Measurements from ENCODE around the gene MAPK8. TPM values are rescaled to one million over a fixed set of nuclear protein-coding genes. Genes with fewer than 3 reads are reported as not detected.
"Not testable (repeated sequence)": the region's sequence is repeated elsewhere in the genome, so short reads cannot be mapped to it uniquely, and the experiment has no call there.

Gene MAPK8
- total RNA-seq, 1 donor from 2014 or later, result 54.3 TPM

DNA sequence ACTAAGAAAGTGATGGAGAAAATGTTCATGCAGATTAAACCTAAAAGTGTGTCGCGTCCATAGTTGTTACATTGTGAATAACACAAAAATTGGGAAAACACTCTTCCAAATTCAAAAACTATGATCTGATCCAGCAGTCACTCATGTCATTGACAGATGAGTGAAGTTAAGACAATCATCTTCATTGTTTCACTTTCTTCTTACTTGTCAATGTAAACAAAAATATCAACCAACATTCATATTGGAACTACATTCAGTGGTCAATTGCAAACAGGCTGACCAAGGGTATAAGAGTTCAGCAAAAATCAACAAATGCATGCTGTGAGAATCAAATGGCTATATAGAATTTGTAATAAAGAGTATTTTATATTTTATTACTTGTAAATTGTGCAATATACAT is 33.8 kb upstream of the MAPK8 start:
- Histone ChIP-seq H3K9me3 (no peaks in the 10 kb centered on the region), H3K27me3 (no peaks in the 10 kb centered on the region), H3K4me3 (no peak overlapping the region), H3K27ac (no peak overlapping the region), H3K36me3 (no peaks in the 10 kb centered on the region), H3K4me1 (no peaks in the 10 kb centered on the region)
- DNase-seq (ENCODE audit: extremely low spot score in 2 of 2), result no peak
- intact Hi-C loops (cut with DNase I), result no loop called here
- TF ChIP-seq, protein P1, sequence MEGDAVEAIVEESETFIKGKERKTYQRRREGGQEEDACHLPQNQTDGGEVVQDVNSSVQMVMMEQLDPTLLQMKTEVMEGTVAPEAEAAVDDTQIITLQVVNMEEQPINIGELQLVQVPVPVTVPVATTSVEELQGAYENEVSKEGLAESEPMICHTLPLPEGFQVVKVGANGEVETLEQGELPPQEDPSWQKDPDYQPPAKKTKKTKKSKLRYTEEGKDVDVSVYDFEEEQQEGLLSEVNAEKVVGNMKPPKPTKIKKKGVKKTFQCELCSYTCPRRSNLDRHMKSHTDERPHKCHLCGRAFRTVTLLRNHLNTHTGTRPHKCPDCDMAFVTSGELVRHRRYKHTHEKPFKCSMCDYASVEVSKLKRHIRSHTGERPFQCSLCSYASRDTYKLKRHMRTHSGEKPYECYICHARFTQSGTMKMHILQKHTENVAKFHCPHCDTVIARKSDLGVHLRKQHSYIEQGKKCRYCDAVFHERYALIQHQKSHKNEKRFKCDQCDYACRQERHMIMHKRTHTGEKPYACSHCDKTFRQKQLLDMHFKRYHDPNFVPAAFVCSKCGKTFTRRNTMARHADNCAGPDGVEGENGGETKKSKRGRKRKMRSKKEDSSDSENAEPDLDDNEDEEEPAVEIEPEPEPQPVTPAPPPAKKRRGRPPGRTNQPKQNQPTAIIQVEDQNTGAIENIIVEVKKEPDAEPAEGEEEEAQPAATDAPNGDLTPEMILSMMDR (IDR thresholded peaks at IDR 0.05), result no peak
- no peak for TF ChIP-seq POLR2A (IDR thresholded peaks at IDR 0.05)
- no peak for TF ChIP-seq POLR2AphosphoS5 (IDR thresholded peaks at IDR 0.05; ENCODE audit: insufficient read depth in 1 of 2, low read depth in 1 of 2)

DNA sequence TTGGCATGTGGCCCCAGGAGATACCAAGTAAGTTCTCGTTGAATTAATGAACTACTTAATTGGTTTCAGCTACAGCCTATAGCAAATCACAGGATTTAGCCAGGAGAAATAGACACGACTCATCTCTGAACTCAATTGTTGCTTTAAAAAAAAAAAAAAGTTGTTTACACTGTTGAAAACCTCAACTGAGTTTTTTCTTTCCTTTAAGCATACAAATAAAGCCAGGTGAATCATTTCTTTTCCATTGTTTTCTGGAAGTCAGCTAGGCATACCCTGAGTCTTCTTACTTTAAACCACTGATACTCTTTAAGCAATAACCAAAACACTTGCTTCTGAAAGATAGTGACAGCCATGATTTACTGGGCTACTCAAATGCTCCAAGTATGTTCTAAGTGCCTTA is 32.7 kb upstream of the MAPK8 start:
- TF ChIP-seq POLR2AphosphoS5 (IDR thresholded peaks at IDR 0.05; ENCODE audit: insufficient read depth in 1 of 2, low read depth in 1 of 2) (no peak), POLR2A (IDR thresholded peaks at IDR 0.05) (no peak)
- TF ChIP-seq, protein P1 (IDR thresholded peaks at IDR 0.05), result no peak
- H3K27ac ChIP-seq, result no peak overlapping the region
- no peak for DNase-seq (ENCODE audit: extremely low spot score in 2 of 2)
- H3K4me3 ChIP-seq, result no peak overlapping the region
- H3K4me1 ChIP-seq, result no peaks in the 10 kb centered on the region
- H3K36me3 ChIP-seq, result no peaks in the 10 kb centered on the region
- intact Hi-C loops (cut with DNase I), result no loop called here
- H3K9me3 ChIP-seq, result no peaks in the 10 kb centered on the region
- no peaks in the 10 kb centered on the region for H3K27me3 ChIP-seq

- DNase-seq (ENCODE audit: extremely low spot score in 2 of 2), result no peak
- no peaks in the 10 kb centered on the region for H3K27me3 ChIP-seq
- TF ChIP-seq POLR2AphosphoS5 (IDR thresholded peaks at IDR 0.05; ENCODE audit: insufficient read depth in 1 of 2, low read depth in 1 of 2) (no peak), POLR2A (IDR thresholded peaks at IDR 0.05) (no peak)
- TF ChIP-seq, protein P1 (IDR thresholded peaks at IDR 0.05), result no peak
- no peaks in the 10 kb centered on the region for H3K36me3 ChIP-seq
- H3K4me3 ChIP-seq, result no peak within 1 kb of the TSS
- no peaks in the 10 kb centered on the region for H3K9me3 ChIP-seq
- intact Hi-C loops (cut with DNase I), result no loop called here
- no peak within 1 kb of the TSS for H3K27ac ChIP-seq
- no peaks in the 10 kb centered on the region for H3K4me1 ChIP-seq
Measured at GRCh38 chr10:48274636-48275035, 31.8 kb upstream of the MAPK8 start, which contains the start of gene FRMPD2. TSS of gene FRMPD2 (minus strand) at chr10:48274696. CDS start at chr10:48274567, 129 bp downstream.

DNA sequence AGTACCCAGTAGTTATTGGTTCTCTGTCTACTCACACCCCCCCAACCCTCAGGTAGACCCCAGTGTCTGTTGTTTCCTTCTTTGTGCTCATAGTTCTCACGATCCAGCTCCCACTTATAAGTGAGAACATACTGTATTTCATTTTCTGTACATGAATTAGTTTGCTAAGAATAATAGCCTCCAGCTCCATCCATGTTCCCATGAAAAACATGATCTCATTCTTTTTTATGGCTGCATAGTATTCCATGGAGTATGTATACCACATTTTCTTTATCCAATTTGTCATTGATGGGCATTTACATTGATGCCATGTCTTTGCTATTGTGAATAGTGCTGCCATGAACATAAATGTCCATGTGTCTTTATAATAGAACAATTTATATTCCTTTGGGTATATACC is 29.4 kb upstream of the MAPK8 start:
- no peaks in the 10 kb centered on the region for H3K36me3 ChIP-seq
- H3K9me3 ChIP-seq, result no peaks in the 10 kb centered on the region
- no peaks in the 10 kb centered on the region for H3K4me1 ChIP-seq
- no peaks in the 10 kb centered on the region for H3K27me3 ChIP-seq
- intact Hi-C loops (cut with DNase I), result no loop called here
- DNase-seq (ENCODE audit: extremely low spot score in 2 of 2), result no peak
- H3K27ac ChIP-seq, result no peak overlapping the region
- TF ChIP-seq, protein P1 (IDR thresholded peaks at IDR 0.05), result no peak
- H3K4me3 ChIP-seq, result no peak overlapping the region

GRCh38 chr10:48279081-48279751 is 27.3 kb upstream of the MAPK8 start:
- TF ChIP-seq POLR2A (IDR thresholded peaks at IDR 0.05), result no peak
- TF ChIP-seq POLR2AphosphoS5 (IDR thresholded peaks at IDR 0.05; ENCODE audit: insufficient read depth in 1 of 2, low read depth in 1 of 2), result no peak
- TF ChIP-seq, protein P1 (IDR thresholded peaks at IDR 0.05), result no peak
- no peaks in the 10 kb centered on the region for H3K9me3 ChIP-seq
- no peaks in the 10 kb centered on the region for H3K36me3 ChIP-seq
- no peak overlapping the region for H3K4me3 ChIP-seq
- no peaks in the 10 kb centered on the region for H3K4me1 ChIP-seq
- intact Hi-C loops (cut with DNase I), result no loop called here
- H3K27ac ChIP-seq, result no peak overlapping the region
- DNase-seq (ENCODE audit: extremely low spot score in 2 of 2), result no peak
- H3K27me3 ChIP-seq, result no peaks in the 10 kb centered on the region

DNA sequence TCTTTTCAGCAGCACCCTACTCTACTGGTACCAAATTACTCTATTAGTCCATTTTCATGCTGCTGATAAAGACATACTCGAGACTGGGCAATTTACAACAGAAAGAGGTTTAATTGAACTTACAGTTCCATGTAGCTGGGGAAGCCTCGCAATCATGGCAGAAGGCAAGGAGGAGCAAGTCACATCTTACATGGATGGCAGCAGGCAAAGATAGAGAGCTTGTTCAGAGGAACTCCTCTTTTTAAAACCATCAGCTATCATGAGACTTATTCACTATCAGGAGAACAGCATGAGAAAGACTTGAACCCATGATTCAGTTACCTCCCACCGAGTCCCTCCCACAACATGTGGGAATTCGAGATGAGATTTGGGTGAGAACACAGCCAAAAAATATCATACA is 24.8 kb upstream of the MAPK8 start:
- H3K9me3 ChIP-seq; H3K4me3 ChIP-seq; intact Hi-C loops (cut with DNase I): not testable (repeated sequence)

More for the DNA sequence above, 24.8 kb upstream of the MAPK8 start:
- H3K27me3 ChIP-seq; DNase-seq (ENCODE audit: extremely low spot score in 2 of 2); H3K4me1 ChIP-seq; H3K36me3 ChIP-seq; H3K27ac ChIP-seq: not testable (repeated sequence)
